Mesodermal cell (in vitro differentiated cells): ENCODE measurements around the gene GPANK1.

Experiments used
- H3K27ac ChIP-seq: 2 replicates; pipeline ENCODE4 v1.7.0; 2013; ENCODE audit warnings: mild to moderate bottlenecking, low read depth, low read length, moderate library complexity; ENCODE audit not compliant: severe bottlenecking
- H3K36me3 ChIP-seq: 2 replicates; pipeline ENCODE4 v1.7.1; 2013; ENCODE audit warnings: mild to moderate bottlenecking, low read length, moderate library complexity; ENCODE audit not compliant: control insufficient read depth, insufficient read depth
- H3K4me1 ChIP-seq: one replicate; pipeline ENCODE4 v1.7.1; 2013; ENCODE audit warnings: mild to moderate bottlenecking, low read length; ENCODE audit not compliant: insufficient read depth, control insufficient read depth, poor library complexity, severe bottlenecking
- H3K4me3 ChIP-seq: 2 replicates; pipeline ENCODE4 v1.7.0; 2013; ENCODE audit warnings: low read length, control low read depth, mild to moderate bottlenecking; ENCODE audit not compliant: insufficient read depth, poor library complexity, severe bottlenecking; ENCODE audit errors: extremely low read depth
- H3K9me3 ChIP-seq: 2 replicates; pipeline ENCODE4 v1.7.1; 2013; ENCODE audit warnings: mild to moderate bottlenecking, low read length, moderate library complexity; ENCODE audit not compliant: control insufficient read depth
- WGBS, 2 experiments: methylation state at CpG; one replicate each; pipeline ENCODE4 v1.1.5; 2013; ENCODE audit warnings: missing lambda C conversion rate in 2 of 2; ENCODE audit not compliant: insufficient coverage in 2 of 2; 5-methylcytosine and 5-hydroxymethylcytosine counted together

Gene GPANK1

GRCh38 chr6:31661262-31662123, 3.3 kb downstream of the GPANK1 start:
- no peaks in the 10 kb centered on the region for H3K9me3 ChIP-seq
- H3K27ac ChIP-seq = peak overlapping the region; percentile 64
- H3K4me3 ChIP-seq = peak overlapping the region; percentile 84
- WGBS, 2 experiments = 92 to 98% methylated on average over 5 to 9 of the region's 12 CpGs
- H3K4me1 ChIP-seq = peaks cover 29% of the 10 kb centered on the region
- peaks cover 46% of the 10 kb centered on the region for H3K36me3 ChIP-seq

- WGBS, 2 experiments = 1% methylated on average over 50 of the region's 52 CpGs
- peak within 1 kb of the TSS; percentile 84 for H3K4me3 ChIP-seq
- H3K36me3 ChIP-seq = peaks cover 48% of the 10 kb centered on the region
- peaks cover 29% of the 10 kb centered on the region for H3K4me1 ChIP-seq
- H3K9me3 ChIP-seq = no peaks in the 10 kb centered on the region
- peak within 1 kb of the TSS; percentile 64 for H3K27ac ChIP-seq
Measured at GRCh38 chr6:31660381-31661261, 4.2 kb downstream of the GPANK1 start, which contains the start of gene C6orf47. Gene C6orf47, minus strand, starts transcription at chr6:31660778. Its CDS starts 831 bp downstream, at chr6:31659947.

GRCh38 chr6:31659649-31660380, 5.0 kb downstream of the GPANK1 start:
- Histone ChIP-seq H3K4me3 (peak overlapping the region; percentile 84), H3K4me1 (peaks cover 29% of the 10 kb centered on the region), H3K27ac (peak overlapping the region; percentile 64), H3K36me3 (peaks cover 48% of the 10 kb centered on the region), H3K9me3 (no peaks in the 10 kb centered on the region)
- WGBS, 2 experiments = 62 to 64% methylated on average over 10 to 12 of the region's 13 CpGs

GRCh38 chr6:31658983-31659648, 5.7 kb downstream of the GPANK1 start:
- Histone ChIP-seq H3K4me3 (peak overlapping the region; percentile 84), H3K9me3 (no peaks in the 10 kb centered on the region), H3K27ac (no peak overlapping the region), H3K4me1 (peaks cover 26% of the 10 kb centered on the region), H3K36me3 (peaks cover 48% of the 10 kb centered on the region)
- WGBS, 2 experiments = 95 to 100% methylated on average over 11 to 13 of the region's 13 CpGs

- 83 to 100% methylated on average over 2 of the region's 4 CpGs for WGBS, 2 experiments
- no peaks in the 10 kb centered on the region for H3K9me3 ChIP-seq
- H3K27ac ChIP-seq = no peak overlapping the region
- H3K4me1 ChIP-seq = peaks cover 21% of the 10 kb centered on the region
- H3K36me3 ChIP-seq = peaks cover 42% of the 10 kb centered on the region
- no peak overlapping the region for H3K4me3 ChIP-seq
Measured at GRCh38 chr6:31658158-31658688, 6.6 kb downstream of the GPANK1 start.

GRCh38 chr6:31657406-31658157, 7.2 kb downstream of the GPANK1 start:
- H3K4me3 ChIP-seq = no peak overlapping the region

GRCh38 chr6:31655349-31656237, 9.2 kb downstream of the GPANK1 start, which contains the start of gene APOM:
Gene APOM, plus strand, starts transcription at chr6:31655894. Its CDS starts 73 bp downstream, at chr6:31655967.
- Histone ChIP-seq H3K4me1 (peaks cover 25% of the 10 kb centered on the region), H3K4me3 (no peak within 1 kb of the TSS), H3K9me3 (no peaks in the 10 kb centered on the region), H3K36me3 (peaks cover 26% of the 10 kb centered on the region), H3K27ac (no peak within 1 kb of the TSS)
- WGBS, 2 experiments = 90 to 96% methylated on average over 6 to 7 of the region's 8 CpGs

More at GRCh38 chr6:31657406-31658157, 7.2 kb downstream of the GPANK1 start:
- Histone ChIP-seq H3K4me1 (peaks cover 17% of the 10 kb centered on the region), H3K36me3 (peaks cover 36% of the 10 kb centered on the region), H3K9me3 (no peaks in the 10 kb centered on the region), H3K27ac (no peak overlapping the region)
- WGBS, 2 experiments = 80 to 96% methylated on average over 1 to 2 of the region's 6 CpGs

GRCh38 chr6:31654574-31655348, 10.0 kb downstream of the GPANK1 start:
- no peaks in the 10 kb centered on the region for H3K9me3 ChIP-seq
- H3K4me3 ChIP-seq = no peak overlapping the region
- H3K27ac ChIP-seq = no peak overlapping the region
- peaks cover 34% of the 10 kb centered on the region for H3K36me3 ChIP-seq
- H3K4me1 ChIP-seq = peaks cover 23% of the 10 kb centered on the region
- 92% methylated on average over 5 to 6 of the region's 8 CpGs for WGBS, 2 experiments
